ENCODE measurements around the gene LPAR1.

The LPAR1 gene

DNA sequence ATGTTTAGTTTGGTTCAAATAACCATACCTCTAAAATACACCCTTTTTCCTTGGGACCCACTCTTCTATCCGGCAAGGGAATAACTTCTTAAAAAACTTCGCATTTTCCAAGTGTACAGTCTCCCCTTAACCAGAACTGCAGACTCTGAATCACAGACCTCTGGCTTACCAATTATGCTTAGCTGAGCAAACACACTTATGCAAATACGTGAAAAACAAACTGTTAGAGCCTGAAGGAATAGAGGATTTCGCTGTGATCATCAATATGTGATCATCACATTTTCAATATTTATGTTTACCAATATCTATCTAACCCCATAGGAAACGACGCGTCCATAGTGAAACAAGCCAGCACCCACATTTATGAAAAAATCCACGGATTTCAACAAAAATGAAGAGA, 1.3 kb downstream of the LPAR1 start:
- DNase-seq = no peak

DNA sequence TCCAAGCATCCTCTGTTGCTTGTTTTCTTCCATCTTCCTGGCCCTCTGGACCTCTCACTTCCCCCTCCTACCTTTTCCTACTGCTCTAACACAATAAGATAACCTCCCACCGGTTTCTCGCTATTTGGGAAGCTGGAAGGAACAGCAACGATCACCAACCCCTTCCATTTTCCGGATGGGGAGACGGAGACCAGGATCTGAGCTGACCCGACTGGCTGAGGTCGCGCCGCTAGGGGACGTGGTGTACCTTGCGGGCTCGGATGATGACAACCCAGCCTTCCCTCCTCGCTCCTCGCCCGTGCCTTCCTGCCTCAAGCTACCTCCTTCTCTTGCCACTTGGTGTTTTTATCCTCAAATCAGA, 1.9 kb downstream of the LPAR1 start:
- DNase-seq = no peak

DNA sequence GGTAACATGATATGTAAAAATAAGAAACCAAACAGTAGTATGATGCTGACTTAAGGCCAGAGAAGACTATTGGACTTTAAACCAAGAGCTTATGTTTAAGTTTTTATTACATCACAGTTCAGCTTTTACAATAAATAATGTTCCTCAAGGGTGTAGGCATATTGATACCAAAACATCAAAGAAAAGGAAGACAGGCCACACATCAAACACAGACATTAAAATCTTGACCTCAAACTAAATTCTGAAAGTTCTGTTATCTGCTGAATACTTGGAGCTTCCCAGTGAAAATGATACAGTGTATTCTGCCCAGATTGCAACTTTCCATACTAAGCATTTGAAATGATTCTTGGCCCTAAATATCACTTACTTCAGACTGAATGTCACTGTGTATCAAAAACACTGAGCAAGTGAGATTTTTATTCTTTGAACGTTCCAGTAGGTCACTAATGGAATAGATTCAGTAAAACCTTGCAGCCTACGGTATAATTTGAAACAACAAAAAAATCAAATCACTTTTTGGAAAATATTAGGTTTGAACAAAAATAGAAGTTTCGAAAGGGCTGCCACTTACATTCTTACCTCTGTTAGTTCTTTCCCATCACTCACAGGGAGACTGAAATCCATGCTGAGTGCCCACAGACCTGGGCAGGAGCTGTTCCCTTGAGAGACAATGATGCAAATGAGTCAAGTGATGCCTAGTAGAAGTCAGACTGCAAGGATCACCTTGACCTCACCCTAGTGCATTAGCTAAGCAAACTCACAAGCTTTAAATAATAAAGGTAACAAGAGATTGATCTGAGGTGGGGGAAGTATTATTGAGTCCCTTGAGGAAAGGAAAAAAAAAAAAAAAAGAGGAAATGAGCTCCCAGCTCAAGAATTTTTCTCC, 2.5 kb downstream of the LPAR1 start:
- no peak for DNase-seq

DNA sequence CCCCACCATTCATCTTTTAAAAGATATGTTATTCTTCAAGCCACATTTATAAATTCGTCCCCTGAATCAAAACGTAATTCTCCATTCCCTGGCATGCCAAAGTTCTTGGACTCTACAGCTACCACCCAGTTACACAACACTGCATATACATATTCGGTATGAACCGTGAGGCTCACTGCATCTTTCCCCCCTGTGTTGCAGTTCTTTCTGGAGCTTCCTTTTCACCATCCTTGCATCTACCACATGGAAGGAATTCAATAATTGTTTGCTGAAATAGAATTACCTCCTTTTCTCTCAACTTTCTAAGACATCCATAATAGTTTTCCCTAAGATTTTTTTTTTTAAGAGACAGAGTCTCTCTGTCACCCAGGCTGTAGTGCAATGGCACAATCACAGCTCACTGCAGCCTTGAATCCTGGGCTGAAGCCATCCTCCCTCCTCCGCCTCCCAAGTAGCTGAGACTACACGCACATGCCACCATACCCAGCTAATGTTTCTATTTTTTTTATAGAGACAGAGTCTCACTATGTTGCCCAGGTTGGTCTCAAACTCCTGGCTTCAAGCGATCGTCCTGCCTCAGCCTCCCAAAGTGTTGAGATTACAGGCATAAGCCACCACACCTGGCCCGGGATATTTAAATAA, 3.3 kb downstream of the LPAR1 start:
- no peak for DNase-seq

DNA sequence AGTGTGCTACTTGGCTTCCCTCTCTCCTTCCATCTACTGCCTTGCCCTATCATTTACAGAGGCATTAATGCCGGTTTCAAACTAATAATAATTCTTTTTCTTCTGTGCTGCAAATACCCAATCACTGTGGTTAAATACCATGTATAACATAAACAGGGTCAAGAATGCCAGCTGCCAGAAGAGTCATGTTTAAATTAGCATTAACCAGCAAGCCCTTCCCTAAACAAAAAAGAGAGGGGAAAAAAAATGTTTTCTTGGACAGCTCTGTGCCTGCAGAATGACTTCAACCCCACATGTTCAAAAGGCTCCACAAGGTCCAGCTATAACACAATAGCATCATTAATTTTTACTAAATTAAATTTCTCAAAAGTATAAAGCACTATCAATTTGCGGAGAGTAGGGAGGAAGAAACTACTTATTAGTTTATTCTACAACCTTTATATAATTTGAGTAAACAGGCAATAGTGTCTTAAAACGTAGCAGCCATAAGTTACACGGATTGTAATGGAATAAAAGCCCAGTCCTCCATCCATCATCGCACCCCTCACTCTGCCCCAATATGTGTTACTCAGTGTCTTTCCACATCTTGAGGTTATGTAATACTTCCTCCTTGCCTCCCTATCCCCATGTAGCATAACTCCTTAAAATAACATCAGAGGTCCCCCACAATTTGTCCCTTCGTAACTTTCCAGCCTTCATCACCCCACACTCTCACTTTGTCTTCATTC, 3.9 kb downstream of the LPAR1 start:
- DNase-seq = no peak

DNA sequence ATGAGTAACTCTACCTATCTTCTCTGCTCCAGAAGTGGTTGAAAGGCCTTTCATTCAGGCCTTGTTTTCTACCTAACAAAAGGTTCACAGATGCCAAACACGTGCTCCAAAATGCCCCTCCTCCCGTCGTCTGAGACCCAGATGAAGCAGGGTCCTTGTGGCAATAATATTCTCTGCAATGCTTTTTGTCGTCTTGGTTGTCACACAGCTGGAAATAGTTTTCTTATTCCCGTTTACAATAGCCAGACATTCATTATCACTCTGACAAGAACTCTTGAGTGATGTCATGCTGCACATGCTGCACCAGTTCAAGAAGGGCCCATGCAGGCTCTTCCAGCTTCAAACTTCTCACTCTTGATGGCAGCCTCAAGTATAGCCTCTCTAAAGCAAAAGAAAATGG, 7.8 kb downstream of the LPAR1 start:
- no peak for DNase-seq

DNA sequence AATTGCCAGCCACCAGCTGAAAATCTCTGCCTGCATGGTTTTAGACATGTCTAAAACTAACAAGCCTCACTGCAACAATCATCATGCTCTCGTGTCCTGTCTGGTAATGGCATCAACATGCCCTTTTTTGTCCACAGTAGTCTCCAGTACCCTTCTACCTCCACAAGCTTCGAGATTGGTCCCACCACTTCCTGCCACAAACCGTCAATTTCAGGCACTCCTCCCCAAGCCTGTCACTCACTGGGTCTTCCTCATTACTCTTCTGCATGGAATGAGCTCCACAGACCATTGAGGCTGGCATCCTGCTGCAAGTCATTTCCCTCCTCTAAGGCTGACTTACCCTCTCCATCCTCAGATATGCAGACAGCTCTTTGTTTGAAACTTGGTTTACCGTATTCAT, 9.0 kb downstream of the LPAR1 start:
- no peak for DNase-seq

DNA sequence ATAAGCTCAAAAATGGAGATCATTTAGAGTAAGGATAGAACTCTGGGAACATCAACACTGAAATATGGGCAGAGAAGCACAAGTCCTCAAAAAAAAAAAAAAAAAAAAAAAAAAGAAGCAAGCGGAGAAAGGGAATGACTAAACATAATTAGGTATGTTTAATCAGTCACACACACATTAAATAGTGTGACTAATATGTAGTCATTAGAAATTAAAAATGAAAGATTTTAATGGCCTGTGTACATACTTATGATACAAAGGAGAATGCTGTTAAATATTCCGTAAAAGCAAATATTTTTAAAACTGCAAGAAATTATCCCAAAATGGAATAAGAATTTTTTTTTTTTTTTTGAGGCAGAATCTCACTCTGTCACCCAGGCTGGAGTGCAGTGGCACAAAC, 10.5 kb downstream of the LPAR1 start:
- no peak for DNase-seq

DNA sequence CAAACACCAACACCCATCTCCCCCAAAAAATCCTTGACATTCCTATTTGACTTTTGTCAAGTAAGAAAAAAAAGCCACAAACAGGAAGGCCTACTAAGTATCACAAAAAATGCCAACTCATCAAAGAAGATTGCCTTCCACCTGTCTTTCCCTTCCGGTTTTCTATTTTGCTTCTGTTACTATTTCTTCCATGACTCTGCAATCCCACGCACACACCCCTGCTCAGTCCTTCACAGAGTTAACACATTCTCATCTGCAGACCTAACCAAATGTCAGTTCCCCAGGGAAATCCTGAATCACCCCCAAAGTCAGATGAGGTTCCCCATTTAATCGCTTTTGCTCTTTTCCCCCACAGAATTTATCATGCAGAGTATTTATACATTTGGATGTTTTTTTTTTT, 15.1 kb downstream of the LPAR1 start:
- no peak for DNase-seq

DNA sequence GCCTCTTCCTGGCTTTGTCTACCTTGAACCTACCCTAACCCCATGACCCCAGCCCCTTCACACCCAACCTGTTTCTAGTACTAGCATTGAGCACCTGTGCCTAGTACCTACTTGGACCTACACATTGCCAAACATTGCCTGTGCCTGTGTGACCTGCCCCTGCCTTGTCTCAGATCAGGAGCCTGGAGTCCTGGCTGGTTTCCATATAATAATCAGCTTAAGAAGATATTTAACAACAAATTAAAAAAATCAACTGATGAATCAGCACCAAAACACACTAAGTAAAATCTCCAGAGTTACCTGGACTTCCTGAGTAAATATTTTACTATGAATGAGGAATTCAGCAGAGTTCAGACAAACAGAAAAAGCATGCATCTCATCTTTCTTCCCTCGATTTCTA, 17.7 kb downstream of the LPAR1 start:
- DNase-seq = no peak

DNA sequence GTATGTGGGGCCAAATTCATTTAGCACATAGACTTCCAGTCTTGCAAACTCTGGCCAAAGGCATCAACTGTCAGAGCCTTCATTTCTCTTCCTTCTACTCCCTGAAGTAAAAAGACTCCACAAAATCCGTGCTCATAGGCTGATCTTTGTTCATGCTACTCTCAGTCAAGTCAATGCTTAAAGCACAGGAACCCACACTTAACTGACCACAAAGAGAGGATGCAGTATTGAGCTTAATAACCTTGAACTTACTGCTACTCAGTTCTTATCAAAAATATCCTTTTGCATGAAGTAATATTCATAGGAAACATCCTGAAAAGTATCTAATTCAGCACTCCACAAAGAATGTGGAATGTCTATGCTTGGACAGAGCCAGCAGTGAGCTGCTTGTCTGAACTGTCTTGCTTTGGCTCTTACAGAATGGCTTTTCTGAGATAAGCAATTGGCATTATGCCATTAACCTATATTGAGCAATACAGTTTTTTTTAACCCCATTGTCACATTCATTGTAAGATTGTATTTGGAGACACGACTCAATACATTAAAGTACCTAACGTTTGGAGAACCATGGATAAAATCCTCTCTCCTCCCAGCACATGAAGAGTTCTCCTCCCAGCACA, 21.7 kb downstream of the LPAR1 start:
- DNase-seq = no peak

DNA sequence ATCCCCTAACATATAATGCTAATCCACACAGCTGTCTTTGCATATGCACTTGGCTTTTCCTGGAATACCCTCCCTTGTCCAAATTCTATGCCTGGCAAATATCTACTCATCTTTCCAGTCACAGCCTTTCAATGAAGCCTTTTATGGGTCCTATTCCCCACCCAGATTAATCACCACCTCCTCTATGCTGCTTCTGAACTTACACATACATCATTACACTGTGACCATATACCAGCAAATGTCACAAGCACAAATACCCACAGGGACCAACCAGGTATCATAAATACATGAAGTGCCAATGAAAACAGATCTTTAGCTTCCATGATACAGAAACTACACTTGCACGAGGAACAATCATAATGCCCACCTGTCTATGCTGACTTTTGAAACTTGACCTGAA, 22.3 kb downstream of the LPAR1 start:
- DNase-seq = no peak

DNA sequence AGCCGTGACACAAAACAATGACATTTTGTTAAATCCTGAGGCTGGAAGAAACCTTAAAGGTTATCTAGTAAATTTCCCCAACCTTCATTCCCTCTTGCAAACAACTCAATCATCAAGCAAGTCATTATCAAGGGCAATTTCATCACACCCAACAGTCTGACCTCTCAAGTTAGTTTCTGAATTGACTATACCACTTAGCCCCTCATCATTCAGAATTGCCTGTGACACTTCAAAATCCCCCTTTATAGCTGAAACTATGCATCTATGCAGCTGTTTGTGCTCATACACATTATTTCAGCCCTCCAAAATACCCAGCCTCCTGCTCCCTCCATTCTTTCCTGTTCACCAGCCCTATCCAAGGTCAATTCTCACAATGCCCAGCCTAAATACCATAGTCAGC, 24.6 kb downstream of the LPAR1 start:
- no peak for DNase-seq

DNA sequence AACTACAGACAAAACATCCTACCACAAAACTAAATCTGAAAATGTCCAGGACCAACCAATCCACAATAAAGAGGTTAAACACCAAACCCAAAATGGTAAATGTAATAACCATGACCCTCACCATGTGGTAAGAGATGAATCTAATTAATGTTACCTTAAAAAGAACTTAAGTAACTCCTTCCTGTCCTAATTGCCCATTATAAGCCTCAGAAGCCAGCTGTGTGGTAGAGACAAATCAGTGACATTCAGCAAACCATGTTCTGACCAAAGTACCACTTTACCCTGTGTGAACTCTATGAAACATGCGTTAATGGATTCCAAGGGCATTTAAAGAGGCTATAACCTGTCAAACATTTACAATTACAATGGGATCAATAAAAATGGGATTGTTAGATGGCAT, 25.0 kb downstream of the LPAR1 start:
- peak in 1 of 2 experiments; percentile 59 for DNase-seq

DNA sequence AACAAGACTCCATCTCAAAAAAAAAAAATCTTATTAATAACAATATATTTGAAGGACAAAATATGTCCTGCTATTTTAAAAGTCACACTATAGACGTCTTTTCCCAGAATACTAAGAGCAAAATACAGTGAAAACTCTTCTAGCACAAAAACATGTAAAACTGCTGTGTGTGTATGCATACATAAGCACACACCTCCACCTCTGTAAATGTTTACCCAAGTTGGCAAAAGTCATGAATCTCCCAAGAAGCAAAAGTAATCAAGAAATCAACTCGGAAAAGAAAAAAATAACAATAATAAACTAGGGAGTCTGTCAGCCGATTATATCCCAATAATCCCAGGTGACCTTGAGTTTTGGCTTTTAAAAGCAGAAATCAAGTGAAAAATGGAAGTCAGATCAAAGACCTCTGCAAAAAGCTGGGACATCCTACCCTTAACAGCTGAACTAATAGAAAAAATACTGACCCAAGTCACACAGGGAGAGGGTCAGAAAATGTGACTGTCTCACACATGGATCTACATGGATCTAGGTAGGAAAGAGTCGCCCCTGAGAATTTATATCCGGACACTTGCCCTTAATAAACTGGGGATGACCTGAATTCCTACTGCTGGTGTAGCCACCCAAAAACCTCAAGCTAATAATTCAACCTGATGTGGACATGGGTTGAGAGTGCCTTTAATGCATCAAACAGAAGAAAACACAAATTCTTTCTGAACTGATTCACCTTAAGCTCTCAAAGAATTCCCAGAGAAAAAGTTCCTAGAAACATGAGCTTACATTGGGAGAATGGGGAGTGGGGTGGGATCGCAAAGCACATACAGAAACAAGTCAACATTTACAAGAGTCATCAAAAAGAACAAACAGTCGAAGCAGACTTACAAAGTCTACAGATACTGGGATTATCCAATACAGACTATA, 29.9 kb downstream of the LPAR1 start:
- no peak for DNase-seq

DNA sequence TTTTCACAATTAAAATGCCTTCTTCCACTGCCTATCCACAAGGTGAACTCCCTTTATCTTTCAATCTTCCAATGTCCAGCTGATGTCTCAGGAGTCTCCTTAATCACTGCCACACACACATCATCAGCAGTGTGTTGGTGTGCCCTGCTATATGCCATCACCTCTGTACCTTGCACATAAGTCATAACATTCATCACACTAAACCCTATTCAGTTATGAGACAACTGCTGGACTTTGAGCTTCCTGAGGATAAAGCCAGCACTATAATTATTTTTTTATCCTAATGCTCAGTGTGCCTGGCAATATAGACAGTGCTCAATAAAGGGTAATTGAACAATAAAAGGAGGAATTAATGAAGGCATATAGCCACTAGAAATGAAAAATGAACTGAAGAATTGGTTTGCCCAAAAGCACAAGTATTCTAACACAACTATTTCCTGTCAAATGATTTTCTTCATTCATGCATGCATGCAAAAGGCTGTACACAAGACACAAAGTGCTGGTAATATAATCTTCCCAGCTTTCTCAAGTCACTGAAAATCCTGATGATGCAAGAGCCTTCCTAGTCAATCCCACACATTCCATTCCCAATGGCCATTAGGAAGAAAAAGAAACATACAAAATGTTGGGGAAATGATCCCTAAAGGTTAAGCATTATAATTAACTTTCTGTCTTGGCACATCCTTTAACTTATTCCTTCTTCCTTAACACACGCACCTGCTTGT, 32.4 kb downstream of the LPAR1 start:
- DNase-seq = no peak

DNA sequence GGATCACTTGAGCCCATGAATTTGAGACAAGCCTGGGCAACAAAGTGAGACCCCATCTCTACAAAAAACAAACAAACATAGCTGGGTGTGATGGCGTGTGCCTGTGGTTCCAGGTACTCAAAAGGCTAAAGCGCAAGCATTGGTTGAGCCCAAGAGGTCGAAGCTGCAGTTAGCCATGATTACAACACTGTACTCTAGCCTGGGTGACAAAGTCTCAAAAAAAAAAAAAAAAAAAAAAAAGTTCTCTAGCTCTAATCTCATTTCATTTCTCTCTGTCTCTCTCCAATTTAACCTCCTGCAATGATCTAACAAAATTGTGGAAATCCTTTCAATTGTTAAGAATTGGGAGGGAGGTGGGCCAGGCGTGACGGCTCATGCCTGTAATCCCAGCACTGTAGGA, 33.3 kb downstream of the LPAR1 start:
- DNase-seq = no peak

DNA sequence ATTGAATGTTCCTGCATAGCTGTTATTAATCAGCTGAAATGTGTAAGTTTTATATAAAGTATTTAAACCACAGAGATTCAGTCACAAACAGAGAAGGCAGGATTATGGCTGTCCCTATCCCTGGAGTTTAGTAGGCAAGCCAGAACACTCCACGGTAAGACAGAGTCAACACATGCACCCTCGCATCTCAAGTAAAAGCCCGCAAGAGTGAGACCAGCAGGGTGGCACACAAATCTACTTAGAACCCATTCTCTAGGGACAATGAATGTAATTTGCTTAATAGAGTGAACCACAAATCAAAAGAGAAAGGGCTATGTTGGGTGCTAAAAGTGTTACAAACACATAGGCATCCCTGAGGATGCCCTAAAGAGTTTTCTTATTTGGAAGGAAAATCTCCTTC, 35.1 kb downstream of the LPAR1 start:
- no peak for DNase-seq

DNA sequence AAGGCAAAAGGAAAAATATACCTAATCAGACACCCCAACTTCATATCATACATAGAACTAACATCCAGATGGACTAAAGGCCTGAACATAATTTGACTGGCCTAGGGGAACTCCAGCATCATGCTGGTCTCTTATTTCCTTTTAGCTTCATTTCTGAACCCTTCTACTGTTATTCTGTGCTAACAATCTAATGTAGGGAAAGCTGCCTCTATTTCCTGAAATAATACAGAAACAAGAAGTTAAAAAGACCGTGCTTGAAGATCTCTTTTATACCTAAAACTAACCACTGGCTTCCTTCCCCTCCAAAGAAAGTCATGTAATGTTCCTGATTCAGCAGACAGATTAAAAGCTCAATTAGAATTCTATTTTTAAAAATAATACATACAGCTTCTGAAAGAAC, 36.7 kb downstream of the LPAR1 start:
- no peak for DNase-seq

DNA sequence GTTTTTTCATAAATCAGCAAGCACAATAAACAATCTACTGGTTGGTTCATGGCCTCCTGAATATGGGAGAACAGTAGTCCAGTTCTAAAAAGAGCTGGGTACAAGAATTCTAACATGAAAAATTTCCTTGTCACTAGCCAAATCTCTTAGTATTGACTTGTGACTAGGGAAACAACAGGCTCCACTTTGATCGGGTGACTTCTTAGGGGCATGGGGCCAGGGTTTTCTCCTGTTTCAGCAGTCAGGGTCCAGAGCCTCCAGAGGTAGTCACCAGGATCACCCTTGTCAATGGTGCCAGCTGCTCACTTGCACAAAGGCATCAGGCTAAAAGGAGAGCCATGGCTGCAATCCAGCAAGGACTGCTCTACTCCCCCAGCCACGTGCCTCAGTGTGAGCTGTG, 38.1 kb downstream of the LPAR1 start:
- DNase-seq = no peak

DNA sequence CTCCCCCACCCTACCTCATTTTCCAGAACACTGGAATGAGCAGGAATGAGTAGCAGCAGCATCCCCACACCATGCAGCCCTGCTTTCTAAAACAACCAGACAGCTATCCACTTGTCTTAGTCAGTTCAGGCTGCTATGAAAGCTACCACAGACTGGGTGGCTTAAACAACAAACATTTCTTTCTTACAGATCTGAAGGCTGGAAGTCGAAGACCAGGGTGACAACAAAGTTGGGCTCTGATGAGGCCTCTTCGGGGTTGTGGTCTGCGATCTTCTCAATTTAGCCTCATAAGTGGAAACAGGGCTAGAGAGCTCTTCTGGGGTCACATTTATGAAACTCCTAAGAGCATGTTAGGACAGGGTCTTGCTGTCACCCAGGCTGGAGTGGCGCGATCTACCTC, 38.9 kb downstream of the LPAR1 start:
- no peak for DNase-seq

DNA sequence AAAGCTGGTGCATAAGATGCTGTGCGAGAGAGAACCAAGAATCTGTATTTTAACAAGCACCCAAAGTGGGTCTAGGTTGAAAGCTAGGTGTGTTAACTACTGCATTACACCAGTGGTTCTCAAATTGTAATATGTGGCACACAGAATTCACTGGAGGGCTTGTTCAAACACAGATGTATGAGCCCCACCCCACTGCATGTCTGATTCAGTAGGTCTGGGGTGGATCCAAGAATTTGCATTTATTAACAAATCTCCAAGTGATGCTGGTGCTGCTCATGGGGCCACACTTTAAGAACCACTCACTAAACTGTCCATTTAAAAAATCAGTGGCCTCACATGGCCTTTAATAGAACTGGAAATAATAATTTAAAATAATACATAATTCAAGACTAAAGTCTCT, 40.4 kb downstream of the LPAR1 start:
- no peak for DNase-seq
